ENCODE data around the gene NFKB1. TPM values are rescaled to one million over a fixed set of nuclear protein-coding genes. Genes with fewer than 3 reads are reported as not detected.

The NFKB1 gene
- total and polyA plus RNA-seq, 12 donors = 8.2 to 49.1 (median 33.9) TPM

- Histone ChIP-seq H3K4me1 (replicated peaks in 1 of 2) (no peaks in the 10 kb centered on the region), H3K27me3 (no peaks in the 10 kb centered on the region), H3K9me3 (replicated peaks in 1 of 3) (no peaks in the 10 kb centered on the region), H3K4me3 (no peak overlapping the region), H3K36me3 (replicated peaks in 1 of 2) (peaks cover 0 to 27% of the 10 kb centered on the region in 2 donors), H3K27ac (no peak overlapping the region)
- TF ChIP-seq CTCF (IDR thresholded peaks at IDR 0.05) (no peak), POLR2A (IDR thresholded peaks at IDR 0.05) (no peak)
- intact Hi-C loops (cut with DNase I) = loop anchor here in 1 of 2 donors (10.0 kb wide), 1 partner anchor 87 kb away; the partner anchor contains the start of gene NFKB1
- DNase-seq = no peak
Observed at GRCh38 chr4:102592256-102592655, 91.1 kb downstream of the NFKB1 start.

- Histone ChIP-seq H3K27ac (no peak overlapping the region), H3K27me3 (no peaks in the 10 kb centered on the region), H3K36me3 (replicated peaks in 1 of 2) (peaks cover 0 to 36% of the 10 kb centered on the region in 2 donors), H3K9me3 (replicated peaks in 1 of 3) (no peaks in the 10 kb centered on the region), H3K4me1 (replicated peaks in 1 of 2) (no peaks in the 10 kb centered on the region), H3K4me3 (no peak overlapping the region)
- DNase-seq = no peak
- intact Hi-C loops (cut with DNase I) = loop anchor here in 1 of 2 donors (10.0 kb wide), 1 partner anchor 88 kb away; the partner anchor contains the start of gene NFKB1
- 83 to 90% (median 86%) methylated on average over 7 of the region's 7 CpGs for WGBS, 4 donors
- no peak for TF ChIP-seq CTCF (IDR thresholded peaks at IDR 0.05)
- no peak for TF ChIP-seq POLR2A (IDR thresholded peaks at IDR 0.05)
Observed at GRCh38 chr4:102593147-102593546, 92.0 kb downstream of the NFKB1 start.

- H3K9me3 ChIP-seq (replicated peaks in 1 of 3) = no peaks in the 10 kb centered on the region
- intact Hi-C loops (cut with DNase I) = loop anchor here in 1 of 2 donors (10.0 kb wide), 1 partner anchor 89 kb away; the partner anchor contains the start of gene NFKB1
- 49 to 87% (median 72%) methylated on average over 2 of the region's 2 CpGs for WGBS, 4 donors
- H3K36me3 ChIP-seq (replicated peaks in 1 of 2) = peaks cover 0 to 45% of the 10 kb centered on the region in 2 donors
- H3K27ac ChIP-seq = no peak overlapping the region
- TF ChIP-seq POLR2A (IDR thresholded peaks at IDR 0.05) = no peak
- TF ChIP-seq CTCF (IDR thresholded peaks at IDR 0.05) = no peak
- H3K4me3 ChIP-seq = no peak overlapping the region
- no peaks in the 10 kb centered on the region for H3K4me1 ChIP-seq (replicated peaks in 1 of 2)
- DNase-seq = no peak
- no peaks in the 10 kb centered on the region for H3K27me3 ChIP-seq
Observed at GRCh38 chr4:102594000-102594399, 92.8 kb downstream of the NFKB1 start.

- H3K4me3 ChIP-seq = no peak overlapping the region
- H3K36me3 ChIP-seq (replicated peaks in 1 of 2) = peaks cover 0 to 50% of the 10 kb centered on the region in 2 donors
- TF ChIP-seq POLR2A (IDR thresholded peaks at IDR 0.05) (no peak), CTCF (IDR thresholded peaks at IDR 0.05) (no peak)
- no peaks in the 10 kb centered on the region for H3K9me3 ChIP-seq (replicated peaks in 1 of 3)
- no peaks in the 10 kb centered on the region for H3K27me3 ChIP-seq
- DNase-seq = no peak
- H3K4me1 ChIP-seq (replicated peaks in 1 of 2) = peaks cover 0 to 5% of the 10 kb centered on the region in 2 donors
- H3K27ac ChIP-seq = no peak overlapping the region
- intact Hi-C loops (cut with DNase I) = loop anchor here in 1 of 2 donors (10.0 kb wide), 1 partner anchor 92 kb away; the partner anchor contains the start of gene NFKB1
- WGBS, 4 donors = 88 to 94% (median 90%) methylated on average over 4 of the region's 4 CpGs
Observed at GRCh38 chr4:102596532-102596931, 95.4 kb downstream of the NFKB1 start.

Data from adrenal gland (tissue), 12 donors.